HG03571 (cell line): ENCODE results near the gene OLFML2A.

Experiments used
- ATAC-seq: cut with Tn5 transposase; IDR thresholded peaks from one replicate; pipeline ENCODE4 v1.9.1; 2021; ENCODE audit not compliant: unreplicated experiment

The OLFML2A gene

GRCh38 chr9:124774129-124774978 lies 2.6 kb upstream of the OLFML2A start:
- ATAC-seq: no peak

- ATAC-seq: no peak
Observed at GRCh38 chr9:124776618-124776953, 347 bp upstream of the OLFML2A start.

GRCh38 chr9:124778575-124779367 lies 1.8 kb downstream of the OLFML2A start:
- ATAC-seq: no peak

GRCh38 chr9:124779368-124780059 lies 2.6 kb downstream of the OLFML2A start:
- ATAC-seq: no peak

GRCh38 chr9:124780060-124780756 lies 3.3 kb downstream of the OLFML2A start:
- ATAC-seq: no peak

- ATAC-seq: no peak
Observed at GRCh38 chr9:124780757-124781151, 3.8 kb downstream of the OLFML2A start.

- ATAC-seq: no peak
Observed at GRCh38 chr9:124781967-124782660, 5.2 kb downstream of the OLFML2A start.

- no peak for ATAC-seq
Observed at GRCh38 chr9:124782661-124783574, 6.0 kb downstream of the OLFML2A start.

- no peak for ATAC-seq
Observed at GRCh38 chr9:124783830-124784229, 6.9 kb downstream of the OLFML2A start.

- no peak for ATAC-seq
Observed at GRCh38 chr9:124784509-124784908, 7.6 kb downstream of the OLFML2A start.

GRCh38 chr9:124786881-124787573 lies 10.1 kb downstream of the OLFML2A start:
- no peak for ATAC-seq

- ATAC-seq: no peak
Observed at GRCh38 chr9:124788542-124789217, 11.7 kb downstream of the OLFML2A start.

- no peak for ATAC-seq
Observed at GRCh38 chr9:124789531-124789930, 12.6 kb downstream of the OLFML2A start.

GRCh38 chr9:124790301-124790700 lies 13.4 kb downstream of the OLFML2A start:
- ATAC-seq: no peak

GRCh38 chr9:124790801-124791505 lies 14.0 kb downstream of the OLFML2A start:
- ATAC-seq: no peak

- ATAC-seq: no peak
Observed at GRCh38 chr9:124792257-124793014, 15.5 kb downstream of the OLFML2A start.

GRCh38 chr9:124793015-124793541 lies 16.1 kb downstream of the OLFML2A start:
- no peak for ATAC-seq
